ENCODE results near the gene ALK. TPM values are rescaled to one million over a fixed set of nuclear protein-coding genes. Genes with fewer than 3 reads are reported as not detected.

Gene ALK
- total RNA-seq, 1 experiment from 2014 or later: not detected

DNA sequence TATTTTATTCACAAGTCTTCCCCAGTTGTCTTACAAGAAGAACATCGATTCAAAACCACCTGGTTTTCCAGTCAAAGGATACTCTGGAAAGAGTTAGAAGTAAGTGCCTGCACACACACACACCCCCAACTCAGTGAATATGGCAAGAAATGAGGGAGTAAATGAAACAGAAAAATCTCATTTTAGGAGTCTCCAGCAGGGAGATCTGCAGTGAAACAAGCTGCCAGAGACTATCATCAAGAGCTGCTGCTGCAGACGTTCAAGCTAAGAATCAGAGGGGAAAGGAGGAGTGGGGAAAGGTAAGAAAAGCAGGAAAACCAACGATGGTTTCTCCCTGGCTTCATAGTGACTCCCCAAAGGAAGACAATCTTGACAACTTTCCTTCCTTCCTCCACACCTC, 2.4 kb downstream of the ALK start:
- H2AK5ac ChIP-seq (ENCODE audit: insufficient read length, low read length): no peak overlapping the region
- no peak overlapping the region; a peak in 1 of 5 replicates for H3K4me3 Mint-ChIP-seq
- no peak overlapping the region for H4K8ac ChIP-seq (replicated peaks; ENCODE audit: insufficient read length, low read depth, low read length)
- H3K79me1 ChIP-seq (ENCODE audit: insufficient read depth, low read depth, low read length, poor library complexity, severe bottlenecking): no peaks in the 10 kb centered on the region
- peaks cover 82% of the 10 kb centered on the region for H3K27me3 Mint-ChIP-seq (ENCODE audit: low read depth)
- H3K18ac ChIP-seq (ENCODE audit: insufficient read length, low read depth, low read length): no peak overlapping the region
- no peak overlapping the region for H3K56ac ChIP-seq (ENCODE audit: insufficient read length, low read depth, low read length)
- H2BK120ac ChIP-seq (ENCODE audit: low read depth, low read length, poor library complexity, severe bottlenecking): no peak overlapping the region
- no peak overlapping the region for H2BK20ac ChIP-seq (ENCODE audit: low read depth, low read length, poor library complexity, severe bottlenecking)
- H3K27ac Mint-ChIP-seq: no peak overlapping the region
- H3K4me2 ChIP-seq (ENCODE audit: insufficient read depth, insufficient read length, low read length): no peak overlapping the region
- H4K5ac ChIP-seq (ENCODE audit: insufficient read length, low read depth, low read length): no peak overlapping the region
- TF ChIP-seq, protein P1, sequence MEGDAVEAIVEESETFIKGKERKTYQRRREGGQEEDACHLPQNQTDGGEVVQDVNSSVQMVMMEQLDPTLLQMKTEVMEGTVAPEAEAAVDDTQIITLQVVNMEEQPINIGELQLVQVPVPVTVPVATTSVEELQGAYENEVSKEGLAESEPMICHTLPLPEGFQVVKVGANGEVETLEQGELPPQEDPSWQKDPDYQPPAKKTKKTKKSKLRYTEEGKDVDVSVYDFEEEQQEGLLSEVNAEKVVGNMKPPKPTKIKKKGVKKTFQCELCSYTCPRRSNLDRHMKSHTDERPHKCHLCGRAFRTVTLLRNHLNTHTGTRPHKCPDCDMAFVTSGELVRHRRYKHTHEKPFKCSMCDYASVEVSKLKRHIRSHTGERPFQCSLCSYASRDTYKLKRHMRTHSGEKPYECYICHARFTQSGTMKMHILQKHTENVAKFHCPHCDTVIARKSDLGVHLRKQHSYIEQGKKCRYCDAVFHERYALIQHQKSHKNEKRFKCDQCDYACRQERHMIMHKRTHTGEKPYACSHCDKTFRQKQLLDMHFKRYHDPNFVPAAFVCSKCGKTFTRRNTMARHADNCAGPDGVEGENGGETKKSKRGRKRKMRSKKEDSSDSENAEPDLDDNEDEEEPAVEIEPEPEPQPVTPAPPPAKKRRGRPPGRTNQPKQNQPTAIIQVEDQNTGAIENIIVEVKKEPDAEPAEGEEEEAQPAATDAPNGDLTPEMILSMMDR (conservative IDR thresholded peaks at IDR 0.05): no peak
- H3K4ac ChIP-seq (ENCODE audit: low read depth, low read length): no peak overlapping the region
- H3K27ac ChIP-seq (ENCODE audit: insufficient read length, low read depth, low read length): no peak overlapping the region
- no peak overlapping the region for H3K23ac ChIP-seq (ENCODE audit: insufficient read length, low read depth, low read length)
- H3K36me3 Mint-ChIP-seq (ENCODE audit: insufficient read depth in 1 of 3, low read depth in 3 of 3): no peaks in the 10 kb centered on the region
- no peaks in the 10 kb centered on the region for H3K9me3 ChIP-seq (ENCODE audit: control insufficient read depth, low read depth, low read length)
- peaks cover 24% of the 10 kb centered on the region for H3K27me3 ChIP-seq (ENCODE audit: insufficient read depth, low read length)
- whole genome bisulfite sequencing (ENCODE audit: extremely low coverage, insufficient read length, low lambda C conversion rate): no CpG with 5 or more reads among the region's 3 CpGs
- no peak overlapping the region for H3T11ph ChIP-seq (ENCODE audit: low read length)
- no peak overlapping the region for H2BK15ac ChIP-seq (ENCODE audit: low read depth, low read length)
- H3K4me1 Mint-ChIP-seq: peaks cover 5 to 14% of the 10 kb centered on the region in 2 experiments
- no peak overlapping the region for H2AFZ ChIP-seq (ENCODE audit: low read length)
- H3K14ac ChIP-seq (ENCODE audit: insufficient read depth, low read length): no peak overlapping the region
- no peak overlapping the region for H3K9ac ChIP-seq (ENCODE audit: extremely low read depth, insufficient read length, low read length)
- no peak overlapping the region for H2BK12ac ChIP-seq (ENCODE audit: insufficient read length, low read depth, low read length)
- no peak for DNase-seq
- no peak overlapping the region for H2BK5ac ChIP-seq (ENCODE audit: insufficient read length, low read length)
- no peak overlapping the region for H4K91ac ChIP-seq (ENCODE audit: insufficient read length, low read depth, low read length)
- peaks cover 17% of the 10 kb centered on the region for H3K23me2 ChIP-seq (ENCODE audit: insufficient read length, low read depth, low read length, poor library complexity, severe bottlenecking)
- H3K79me2 ChIP-seq (ENCODE audit: insufficient read depth, low read length): no peaks in the 10 kb centered on the region
- H4K20me1 ChIP-seq (ENCODE audit: control insufficient read depth, insufficient read depth, insufficient read length): no peaks in the 10 kb centered on the region
- H3K4me1 ChIP-seq (ENCODE audit: insufficient read depth, low read length): no peaks in the 10 kb centered on the region
- H3K9me3 Mint-ChIP-seq: no peaks in the 10 kb centered on the region
